A549 treated with RU486 at 1 μM for 4 hours (cell line): ENCODE data around the gene MTA1. TPM values are rescaled to one million over a fixed set of nuclear protein-coding genes. Genes with fewer than 3 reads are reported as not detected.

ENCODE experiments used
- total RNA-seq: library from RNA; stranded (reverse); fragments of 200-300 nt; extraction: Qiagen RNA extraction; gene quantifications from 5 replicates; pipeline ENCODE4 v1.2.3, GENCODE V29; 2022; ENCODE audit warnings: low read depth

The MTA1 gene
- total RNA-seq, result 50.0 to 85.8 TPM (median 76.3 TPM) in 5 replicates

GRCh38 chr14:105419195-105420091 is at the start of gene MTA1:
Gene MTA1 (plus strand): TSS chr14:105419827. CDS start chr14:105420036, 209 bp downstream.

DNA sequence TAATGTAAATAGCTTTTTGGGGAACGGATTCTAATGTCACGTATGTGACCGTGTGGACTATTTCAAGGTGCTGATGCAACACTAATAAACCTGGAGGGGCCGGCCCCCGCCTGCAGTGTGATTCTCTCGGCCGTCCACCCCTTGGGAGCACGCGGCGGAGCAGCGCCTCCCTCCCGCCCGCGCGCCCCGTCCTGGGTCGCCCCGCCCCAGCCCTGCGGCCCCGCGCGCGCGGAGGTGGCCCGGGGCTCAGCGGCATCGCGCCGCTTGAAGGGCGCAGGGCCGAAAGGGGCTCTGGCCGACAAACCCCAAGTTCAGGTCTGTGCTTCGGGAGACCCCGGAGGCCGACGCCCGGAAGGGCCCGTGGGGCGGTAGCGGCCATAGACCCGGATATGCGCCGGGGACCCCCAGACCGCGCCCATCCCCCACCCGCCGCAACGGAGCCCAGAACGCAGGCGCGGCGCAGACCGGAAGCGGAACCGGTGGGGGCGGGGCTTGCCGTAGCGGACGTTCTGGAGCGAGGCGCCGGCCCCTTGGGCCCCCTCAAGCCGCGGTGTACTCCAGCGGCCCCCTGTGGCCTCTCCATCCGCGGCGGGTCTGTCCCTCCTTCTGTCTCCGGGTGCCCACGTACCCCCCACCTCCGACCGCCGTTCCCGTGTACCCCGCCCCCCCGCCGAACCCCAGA is 21.4 kb upstream of the MTA1 start, which contains the start of gene TEX22:
TEX22 (plus strand) TSS at position 495 of the 682 bp plus-strand sequence. CDS start 803 bp downstream, outside the sequence.

GRCh38 chr14:105474483-105475268 is 55.0 kb downstream of the MTA1 start, which contains the start of gene CRIP2:
Gene CRIP2 (plus strand): TSS chr14:105474821. CDS start chr14:105474863, 42 bp downstream.

DNA sequence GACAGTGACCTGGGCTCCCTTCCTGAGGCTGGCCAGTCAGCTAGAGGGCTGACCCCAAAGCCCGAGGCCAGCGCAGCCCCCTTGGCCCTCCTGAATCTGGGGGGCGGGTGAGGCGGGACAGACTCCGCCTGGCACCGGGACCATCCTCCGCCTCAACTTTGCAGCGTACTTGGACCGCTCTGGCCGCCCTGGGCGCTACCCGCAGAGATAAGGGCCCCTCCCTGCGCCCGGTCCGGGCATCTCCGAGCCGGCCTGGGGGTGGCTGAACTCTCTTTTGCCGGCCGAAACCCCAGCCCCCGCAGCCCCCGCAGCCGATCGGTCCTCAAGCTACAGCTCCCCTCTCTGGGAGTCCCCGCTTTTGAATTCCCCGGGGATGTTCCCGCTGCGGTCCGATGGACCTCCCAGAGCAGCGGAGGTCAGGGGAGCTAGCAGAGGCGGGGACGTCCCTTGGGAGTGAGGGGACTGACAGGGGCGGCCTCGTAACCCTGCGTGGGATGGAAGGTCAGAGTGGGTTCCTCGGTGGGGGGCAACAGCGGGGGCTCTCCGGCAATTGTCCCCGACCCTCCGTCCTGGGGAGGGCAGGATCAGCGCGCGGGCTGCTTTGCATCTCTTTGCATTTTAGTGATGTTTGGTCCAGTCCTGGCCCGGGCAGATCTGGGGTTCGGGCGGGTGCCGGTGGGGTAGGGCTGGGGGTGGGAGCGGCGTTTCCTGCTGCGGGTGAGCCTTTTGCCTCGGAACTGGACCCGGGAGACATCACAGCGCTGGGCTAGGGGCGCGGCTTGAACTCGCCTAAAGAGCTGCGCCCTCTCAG is 66.7 kb downstream of the MTA1 start, which contains the start of gene CRIP1:
CRIP1 (plus strand) TSS at position 724 of the 811 bp plus-strand sequence. CDS start 374 bp downstream, outside the sequence.

DNA sequence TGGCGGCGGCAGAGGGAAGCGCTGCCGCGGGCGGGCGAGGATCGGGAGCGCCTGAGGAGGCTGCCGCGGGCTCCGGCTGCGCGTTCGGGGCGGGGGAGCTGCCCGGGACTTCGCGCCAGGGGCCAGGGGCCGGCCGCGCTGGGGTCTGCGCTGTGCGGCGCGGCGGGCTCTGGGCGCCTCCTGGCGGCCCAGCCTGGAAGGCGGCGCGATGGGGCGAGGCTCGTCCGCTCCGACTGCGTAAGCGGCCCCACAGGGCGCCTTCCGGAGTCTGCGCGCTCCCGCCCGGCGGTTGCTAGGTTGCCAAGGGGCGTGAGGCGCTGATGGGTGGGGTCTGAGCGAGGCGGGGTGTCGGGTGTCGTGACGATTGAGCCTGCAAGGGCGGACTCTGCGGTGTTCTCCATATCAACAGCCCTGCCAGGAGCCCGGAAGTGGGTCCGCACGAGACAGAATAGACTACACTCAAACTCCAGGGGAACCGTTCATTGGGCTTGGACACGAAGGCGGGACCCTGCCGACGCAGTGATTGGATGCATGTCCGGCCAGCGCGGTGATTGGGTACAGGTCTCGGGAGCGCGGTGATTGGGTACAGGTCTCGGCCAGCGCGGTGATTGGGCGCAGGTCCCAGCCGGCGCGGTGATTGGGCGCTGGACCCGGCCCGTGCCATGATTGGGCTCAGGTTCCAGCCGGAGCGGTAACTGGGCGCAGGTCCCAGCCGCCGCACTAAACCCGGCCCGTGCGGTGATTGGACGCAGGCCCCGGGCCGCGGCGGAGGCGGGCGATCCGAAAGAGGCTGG is 71.1 kb downstream of the MTA1 start, which contains the start of gene TEDC1:
TEDC1 (plus strand) TSS at position 675 of the 794 bp plus-strand sequence. CDS start 130 bp downstream, outside the sequence.

Other genes with a start within 250 kb of the MTA1 start
- 25.4 to 45.8 TPM (median 42.7 TPM) in 5 replicates for gene NUDT14, start 238.5 kb upstream of the MTA1 start, total RNA-seq
- gene BTBD6, start 171.3 kb upstream of the MTA1 start, total RNA-seq, result 26.6 to 42.6 TPM (median 39.6 TPM) in 5 replicates
- 26.2 to 29.6 TPM (median 27.6 TPM) in 5 replicates for gene BRF1, start 118.8 kb upstream of the MTA1 start, total RNA-seq
- gene PACS2, start 105.1 kb upstream of the MTA1 start, total RNA-seq, result 17.9 to 28.5 TPM (median 24.9 TPM) in 5 replicates
- 0.17 to 0.77 TPM (median 0.41 TPM) in 4 of 5 replicates, not detected in the other for gene TEX22, start 21.3 kb upstream of the MTA1 start, total RNA-seq
- 91.2 to 177 TPM (median 149 TPM) in 5 replicates for gene CRIP2, start 55.0 kb downstream of the MTA1 start, total RNA-seq
- gene CRIP1, start 67.1 kb downstream of the MTA1 start, total RNA-seq, result 1,579 to 1,853 TPM (median 1,750 TPM) in 5 replicates
- gene TEDC1, start 71.4 kb downstream of the MTA1 start, total RNA-seq, result 24.5 to 50.1 TPM (median 47.5 TPM) in 5 replicates
- gene TMEM121, start 106.8 kb downstream of the MTA1 start, total RNA-seq, result 3.7 to 11.5 TPM (median 8.9 TPM) in 5 replicates